HG02981 (cell line): ENCODE data around the gene CKAP2L.

Source experiments
- ATAC-seq: cut with Tn5 transposase; IDR thresholded peaks from one replicate; pipeline ENCODE4 v1.9.1; 2021; ENCODE audit warnings: mild to moderate bottlenecking, moderate library complexity; ENCODE audit not compliant: unreplicated experiment

Gene CKAP2L

DNA sequence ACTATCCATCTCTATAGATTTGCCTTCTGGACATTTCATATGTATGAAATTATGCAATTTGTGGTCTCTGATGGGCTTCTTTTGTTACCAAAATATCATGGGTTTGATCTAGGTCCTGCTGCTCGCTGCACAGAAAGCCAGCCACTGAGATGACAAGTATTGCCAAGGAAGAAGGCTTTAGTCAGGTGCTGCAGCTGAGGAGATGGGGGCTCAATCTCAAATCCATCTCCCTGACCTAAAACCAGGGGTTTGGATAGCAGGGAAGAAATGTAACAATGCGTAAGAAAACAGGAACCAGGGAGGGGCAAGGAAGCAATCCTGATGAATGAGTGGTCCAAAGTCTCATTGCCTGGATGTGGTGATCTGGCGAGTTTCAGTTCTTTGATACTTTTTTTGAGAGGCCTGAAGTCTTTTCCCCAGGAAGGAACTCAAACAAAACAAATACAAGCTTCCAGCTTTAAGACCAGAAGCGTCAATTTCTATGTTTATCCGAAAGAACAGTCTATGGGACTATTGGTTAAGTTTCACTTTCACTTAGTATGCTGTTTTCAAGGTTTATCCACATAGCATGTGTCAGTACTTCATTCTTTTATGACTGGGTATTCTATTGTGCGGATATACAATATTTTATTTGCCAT lies 3.4 kb upstream of the CKAP2L start:
- no peak for ATAC-seq

DNA sequence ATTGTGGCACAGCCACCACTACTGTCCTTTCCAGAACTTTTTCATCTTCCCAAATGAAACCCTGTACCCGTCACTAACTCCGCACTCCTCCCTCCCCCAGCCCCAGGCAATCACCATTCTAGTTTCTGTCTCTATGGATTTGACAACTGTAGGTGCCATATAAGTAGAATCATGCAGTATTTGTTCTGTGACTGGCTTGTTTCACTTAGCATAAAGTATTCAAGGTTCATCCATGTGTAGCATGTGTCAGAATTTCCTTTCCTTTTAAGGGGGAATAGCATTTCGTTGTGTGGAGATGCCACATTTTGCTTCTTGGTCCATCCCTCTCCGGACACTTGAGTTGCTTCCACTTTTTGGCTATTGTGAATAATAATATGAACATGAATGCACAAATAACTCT lies 842 bp upstream of the CKAP2L start:
- ATAC-seq, result no peak

DNA sequence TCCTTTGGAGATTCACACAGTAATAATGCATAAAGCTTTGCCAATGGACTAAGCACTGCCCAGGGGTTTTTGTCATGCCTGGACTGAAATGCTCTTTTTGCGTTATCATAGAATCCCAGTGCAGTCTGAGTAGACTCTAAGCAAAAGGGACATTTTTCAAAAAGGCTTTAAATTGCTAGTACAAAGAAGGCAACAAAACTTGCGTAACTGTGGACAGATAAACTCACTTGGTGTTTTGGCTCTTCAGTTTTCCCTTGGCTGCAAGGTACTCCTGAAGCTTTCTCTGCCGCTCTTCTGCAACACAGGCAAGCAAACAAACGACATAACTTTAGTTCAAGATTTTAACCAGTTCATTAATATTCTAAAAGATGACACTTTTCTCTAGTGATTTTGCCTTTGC lies 2.1 kb downstream of the CKAP2L start:
- no peak for ATAC-seq

DNA sequence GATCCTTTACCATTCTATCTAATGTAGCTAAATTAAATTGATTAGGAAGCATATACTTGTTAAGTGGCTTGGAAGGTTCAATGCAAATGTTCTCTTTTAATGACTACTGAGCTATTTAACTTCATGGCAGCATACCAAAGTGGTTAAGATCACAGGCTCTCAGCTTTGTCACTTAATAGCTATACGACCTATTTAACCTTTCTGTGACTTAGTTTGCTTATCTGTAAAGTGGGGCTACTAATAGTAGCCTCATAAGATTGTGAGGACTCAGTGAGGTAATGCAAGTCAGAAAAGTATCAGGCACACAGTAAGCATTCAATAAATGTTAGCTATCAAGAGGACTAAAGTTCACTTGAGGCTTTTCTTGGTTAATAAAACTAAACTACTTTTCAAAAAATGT lies 4.3 kb downstream of the CKAP2L start:
- ATAC-seq, result no peak

DNA sequence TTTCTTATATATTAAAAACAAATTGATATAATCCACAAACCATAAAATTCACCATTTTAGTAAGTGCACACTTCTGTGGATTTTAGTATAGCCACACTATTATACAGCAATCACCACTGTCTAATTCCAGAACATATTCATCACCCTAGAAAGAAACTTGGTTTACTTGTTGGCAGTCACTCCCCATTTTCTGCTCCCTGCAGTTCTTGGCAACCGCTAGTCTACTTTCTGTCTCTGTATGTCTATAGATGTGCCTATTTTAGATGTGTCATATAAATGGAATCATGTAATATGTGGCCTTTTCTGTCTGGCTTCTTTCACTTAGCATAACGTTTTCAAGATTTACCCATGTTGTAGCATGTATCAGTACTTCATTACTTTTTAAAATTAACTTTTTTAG lies 5.7 kb downstream of the CKAP2L start:
- ATAC-seq, result no peak

DNA sequence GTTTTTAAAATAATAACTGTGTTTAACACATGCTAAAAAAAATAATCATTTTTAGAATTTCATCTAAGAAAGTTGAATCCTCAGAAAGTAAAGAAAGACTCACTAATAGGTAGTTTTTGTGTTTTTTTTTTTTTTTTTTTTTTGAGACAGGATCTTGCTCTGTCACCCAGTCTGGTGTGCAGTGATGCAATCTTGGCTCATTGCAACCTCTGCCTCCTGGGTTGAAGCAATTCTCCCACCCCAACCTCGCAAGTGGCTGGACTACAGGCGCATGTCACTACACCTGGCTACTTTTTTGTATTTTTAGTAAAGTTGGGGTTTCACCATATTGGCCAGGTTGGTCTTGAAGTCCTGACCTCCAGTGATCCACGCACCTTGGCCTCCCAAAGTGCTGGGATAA lies 7.1 kb downstream of the CKAP2L start:
- no peak for ATAC-seq

DNA sequence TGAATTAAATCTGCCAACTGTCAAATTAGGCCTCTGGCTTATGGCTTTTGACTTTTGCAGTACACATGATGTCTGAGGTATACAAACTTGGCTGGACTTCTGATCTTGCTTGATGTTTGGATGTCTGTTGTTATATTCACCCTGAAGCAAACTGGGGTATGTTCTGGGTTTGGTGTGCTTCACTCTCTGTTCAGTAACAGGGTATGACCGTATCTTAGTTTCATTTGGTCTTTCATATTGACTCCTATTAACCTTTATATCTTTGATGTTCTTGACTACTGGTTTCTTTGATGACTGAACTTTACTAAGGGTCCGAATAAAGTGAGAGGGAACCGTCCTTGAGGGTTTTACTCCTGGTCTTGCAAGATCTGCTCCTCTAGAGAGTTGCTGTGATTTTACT lies 8.2 kb downstream of the CKAP2L start:
- no peak for ATAC-seq

DNA sequence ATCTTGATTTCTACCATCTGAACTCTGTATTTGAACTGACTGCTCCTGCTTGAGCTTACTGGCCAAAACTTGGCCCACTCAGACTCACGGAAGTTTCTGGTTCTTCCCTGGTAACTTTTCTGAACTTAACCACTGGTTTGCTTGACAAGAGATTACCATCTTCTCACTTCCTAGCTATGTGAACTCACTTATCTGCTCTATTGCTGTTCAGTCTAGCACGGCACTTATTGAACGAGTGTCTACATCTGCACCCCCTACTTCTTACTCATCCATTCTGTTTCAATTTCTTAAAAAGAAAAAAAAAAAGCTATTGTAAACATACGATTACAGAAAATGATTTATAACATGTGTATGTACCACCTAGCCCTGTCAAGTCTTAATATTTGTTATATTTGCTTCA lies 9.0 kb downstream of the CKAP2L start:
- no peak for ATAC-seq

DNA sequence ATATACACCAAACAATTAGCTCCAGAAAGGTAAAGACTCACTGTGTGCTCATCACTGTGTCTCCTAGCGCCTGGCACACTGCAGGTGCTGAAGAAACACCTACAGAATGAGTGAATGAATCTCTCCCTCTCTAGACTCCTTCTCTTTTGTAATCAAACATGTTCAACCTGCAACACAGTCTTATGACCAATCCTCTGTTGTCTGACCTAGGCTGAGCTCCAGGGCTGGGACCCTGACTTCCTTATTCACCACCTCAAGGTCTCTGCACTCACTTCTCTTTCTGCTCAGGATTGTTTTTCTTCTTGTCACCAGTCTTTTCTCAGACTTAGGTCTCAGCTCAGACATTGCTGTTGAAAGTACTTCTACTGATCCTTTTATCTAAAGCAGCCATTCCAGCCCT lies 9.8 kb downstream of the CKAP2L start:
- ATAC-seq, result no peak

DNA sequence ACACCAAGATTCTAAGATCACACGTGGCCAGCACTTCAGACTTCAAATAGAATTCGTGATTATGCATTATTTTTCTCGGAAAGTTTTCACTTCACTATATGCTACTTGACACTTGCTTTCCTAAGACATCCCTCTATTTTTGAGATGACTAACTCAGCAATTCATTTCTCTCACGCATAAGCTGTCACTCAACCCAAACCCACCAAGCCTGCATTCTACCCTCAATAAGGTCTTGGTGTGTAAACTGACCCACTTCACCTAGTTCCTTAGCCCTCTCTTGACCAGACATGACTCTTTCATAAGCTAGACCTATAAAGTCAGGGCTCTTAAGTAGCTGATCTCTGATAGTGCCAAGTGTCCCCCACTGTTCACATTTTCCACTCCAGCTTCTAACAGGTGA lies 11.7 kb downstream of the CKAP2L start:
- no peak for ATAC-seq

DNA sequence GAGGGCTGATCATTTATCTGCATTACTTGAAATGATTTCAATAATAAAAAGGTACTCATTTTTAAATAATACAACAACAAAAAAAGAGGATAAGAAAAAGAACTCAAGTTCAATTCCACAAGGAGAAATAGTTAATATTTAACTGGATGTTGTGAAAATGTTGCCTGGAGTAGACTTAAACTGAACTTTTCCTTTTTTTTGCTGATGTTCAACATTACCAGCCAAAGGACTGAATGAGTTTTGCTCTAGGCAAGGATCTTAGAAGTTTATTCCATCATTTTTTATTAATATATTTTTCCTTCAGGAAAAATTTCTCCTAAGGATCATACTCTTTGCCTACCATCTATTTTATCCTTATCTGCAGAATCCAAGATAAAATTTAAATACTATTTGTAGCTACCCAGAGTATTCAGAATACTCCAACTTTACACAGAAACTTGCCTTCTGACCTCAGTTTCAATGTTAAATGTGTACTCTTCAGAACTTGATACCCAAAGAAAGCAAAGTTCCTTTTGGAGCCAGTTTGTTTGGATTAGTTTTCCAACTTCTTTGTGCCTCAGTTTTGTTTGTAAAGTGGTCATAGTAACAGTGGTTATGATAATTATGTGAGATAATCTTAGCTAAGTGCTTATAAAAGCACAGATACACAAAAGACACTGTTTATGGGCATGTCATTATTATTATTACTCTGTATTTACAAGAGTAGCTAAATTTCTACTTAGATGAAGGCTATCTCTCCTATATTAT lies 12.8 kb downstream of the CKAP2L start:
- ATAC-seq, result no peak

DNA sequence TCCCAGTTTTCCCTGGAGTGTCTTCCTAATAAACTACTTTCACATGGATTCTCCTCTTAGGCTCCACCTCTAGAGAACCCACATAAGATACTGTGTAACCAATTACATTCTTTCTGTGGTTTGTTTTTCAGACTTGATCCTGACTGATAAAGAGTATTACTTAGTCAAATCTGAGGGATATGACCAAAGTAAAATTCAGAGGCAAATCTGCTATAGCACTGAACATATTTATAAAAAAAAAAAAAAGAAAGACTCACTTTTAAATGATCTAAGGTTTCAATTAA lies 13.9 kb downstream of the CKAP2L start:
- ATAC-seq, result no peak

DNA sequence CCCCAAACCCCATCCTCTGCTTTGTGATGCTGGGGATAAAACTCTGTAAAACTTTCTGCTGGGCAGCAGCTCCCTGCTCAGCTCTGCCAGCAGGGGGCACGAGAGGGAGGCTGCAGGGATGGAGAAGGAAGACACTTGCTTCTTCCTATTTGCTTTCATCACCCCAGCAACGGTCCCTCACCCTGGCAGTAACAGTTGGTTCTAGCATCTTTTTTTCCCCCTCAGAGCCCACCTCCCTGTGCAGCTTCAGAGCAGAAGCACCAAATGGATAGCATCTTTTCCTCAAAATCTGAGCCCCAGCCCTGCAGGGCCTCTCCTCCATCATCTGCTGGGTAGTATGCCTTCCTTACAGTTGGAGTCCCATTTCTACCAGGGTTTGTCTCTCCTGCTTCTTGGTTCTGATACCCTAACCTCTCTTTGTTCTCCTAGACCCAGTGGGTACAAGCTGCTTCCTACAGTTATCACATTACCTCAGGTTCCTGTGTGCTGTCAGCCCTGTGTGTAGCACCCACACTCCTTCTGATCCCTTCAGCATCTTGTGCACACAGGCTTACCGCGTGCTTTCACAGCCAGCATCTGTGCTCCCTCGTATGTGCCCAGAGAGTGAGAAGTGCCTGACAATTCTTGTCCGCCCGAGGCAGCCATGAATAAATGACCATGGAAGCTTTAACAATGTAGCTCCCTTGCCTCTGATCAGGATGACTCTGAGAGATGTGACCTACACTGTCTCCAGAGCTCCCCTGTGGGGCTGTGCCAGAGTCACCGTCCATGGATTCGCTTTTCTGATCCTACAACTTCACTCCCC lies 14.5 kb downstream of the CKAP2L start:
- no peak for ATAC-seq

DNA sequence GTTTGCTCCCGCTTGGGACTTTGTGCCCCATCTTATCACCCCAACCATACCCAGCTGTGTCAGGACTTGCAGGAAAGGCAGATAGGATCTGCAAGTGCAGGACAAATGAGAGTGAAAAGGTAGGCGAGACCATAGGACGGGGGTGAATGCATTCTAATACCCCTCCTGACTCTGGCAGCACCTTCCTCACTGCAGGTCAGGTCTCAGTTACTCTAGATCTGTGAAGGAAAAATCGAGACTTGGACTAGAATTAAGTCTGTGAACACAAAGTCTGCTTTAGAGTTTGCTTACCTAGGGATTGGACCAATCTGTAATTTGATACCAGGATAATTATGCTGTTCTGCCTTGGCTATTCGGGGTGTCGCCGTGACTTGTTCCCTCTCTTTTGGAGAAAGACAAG lies 23.9 kb downstream of the CKAP2L start:
- ATAC-seq, result no peak

DNA sequence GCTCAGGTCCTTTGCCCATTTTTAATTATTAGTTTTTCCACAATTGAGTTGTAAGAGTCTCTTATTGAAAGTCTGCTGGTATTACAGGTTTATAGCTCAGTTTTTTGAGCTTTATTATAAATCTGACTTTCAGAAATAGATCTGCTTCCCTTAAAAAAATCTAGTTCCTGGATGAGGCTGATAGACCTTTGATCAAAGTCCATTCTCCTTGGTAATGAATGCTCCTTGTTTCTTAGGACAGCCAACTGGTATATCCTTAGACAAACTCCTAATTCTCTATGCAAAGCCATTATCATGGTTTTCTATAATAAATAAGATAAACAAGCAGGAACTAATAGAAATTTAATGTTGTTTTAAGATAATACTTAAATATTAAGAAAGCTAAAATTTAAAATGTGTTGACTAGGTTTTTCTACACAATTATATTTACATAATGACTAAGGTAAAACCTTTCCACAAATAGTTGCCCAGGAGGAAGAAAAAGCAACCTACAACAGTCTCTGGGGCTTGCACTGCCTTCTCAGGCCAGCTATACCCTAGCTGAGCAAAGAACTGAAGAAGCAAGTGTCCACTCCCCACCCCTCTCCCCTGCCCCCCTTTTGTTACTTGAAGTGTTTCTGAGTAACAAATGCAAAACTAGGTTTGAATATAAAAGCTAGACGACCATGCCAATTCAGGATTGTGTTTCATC lies 26.7 kb downstream of the CKAP2L start:
- no peak for ATAC-seq

DNA sequence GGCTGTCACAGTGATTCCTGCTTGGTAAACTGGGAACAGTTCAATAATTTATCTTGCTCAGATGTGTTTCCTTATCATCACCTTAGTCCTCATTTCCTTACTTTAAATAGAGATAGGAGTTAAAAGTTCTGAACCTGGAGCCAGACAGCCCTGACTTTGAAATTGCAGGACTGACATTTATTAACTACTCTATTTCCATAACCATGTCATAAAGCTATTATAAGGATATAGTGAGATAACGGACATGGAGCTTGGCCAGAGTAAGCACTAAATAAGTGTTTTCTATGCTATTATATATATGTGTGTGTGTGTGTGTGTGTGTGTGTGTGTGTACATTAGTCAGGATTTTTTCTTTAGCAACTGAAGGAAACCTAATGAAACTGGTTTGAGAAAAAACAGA lies 30.5 kb downstream of the CKAP2L start:
- no peak for ATAC-seq

DNA sequence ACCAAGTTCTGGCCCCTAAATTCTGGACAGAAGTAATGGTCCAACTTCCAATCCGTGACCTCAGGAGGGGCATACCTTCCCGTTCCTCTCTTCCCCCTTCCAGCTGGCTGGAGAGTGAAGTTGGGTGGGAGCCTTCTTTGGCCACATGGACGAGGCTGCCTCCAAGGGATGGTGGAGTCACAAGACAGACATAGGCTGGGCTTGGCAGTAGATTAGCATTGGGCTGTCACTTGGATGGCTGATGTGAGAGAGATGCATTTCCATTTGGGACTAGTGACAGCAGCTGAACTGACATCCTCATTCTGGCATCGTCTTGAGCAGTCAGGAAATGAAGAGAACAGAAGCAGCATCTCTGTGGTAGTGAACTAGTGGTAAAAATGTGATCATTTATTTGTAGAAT lies 31.0 kb downstream of the CKAP2L start:
- ATAC-seq, result no peak

DNA sequence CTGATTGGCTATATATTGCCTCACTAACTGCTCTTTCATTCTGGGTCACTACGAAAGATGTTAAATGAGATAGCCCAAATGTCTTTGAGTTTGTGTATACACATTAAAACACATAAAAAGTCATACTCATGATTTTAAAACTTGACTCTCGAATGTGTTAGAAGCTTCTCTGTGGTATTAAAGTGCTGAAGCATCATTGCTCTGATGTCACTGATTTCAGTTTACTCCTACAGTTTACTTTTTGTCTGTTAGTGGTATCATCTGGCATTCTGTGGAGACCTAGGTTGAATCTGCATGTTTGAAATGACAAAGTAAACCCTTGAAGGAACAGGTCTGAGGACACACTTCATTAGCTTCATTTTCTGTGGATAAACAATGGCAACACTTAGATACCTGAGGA lies 32.9 kb downstream of the CKAP2L start:
- no peak for ATAC-seq

DNA sequence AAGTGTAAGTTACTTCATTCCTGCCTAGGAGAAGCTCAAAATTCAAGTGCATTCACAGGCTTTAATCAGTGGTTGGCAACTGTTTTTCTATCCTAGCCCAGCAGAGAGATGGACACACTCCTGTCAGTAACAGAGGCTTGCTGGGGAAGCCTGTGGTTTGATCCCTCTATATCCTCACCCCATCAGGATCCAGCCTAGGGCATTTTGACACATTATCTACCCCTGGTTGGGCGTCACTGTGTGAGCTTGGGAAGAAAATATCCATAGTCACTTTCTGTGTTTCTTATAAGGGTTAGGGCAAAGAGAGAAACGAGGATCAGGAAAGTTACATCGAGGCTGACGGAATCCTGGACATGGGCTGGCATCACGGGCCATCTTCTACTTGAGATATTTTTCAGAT lies 33.6 kb downstream of the CKAP2L start:
- ATAC-seq, result no peak

DNA sequence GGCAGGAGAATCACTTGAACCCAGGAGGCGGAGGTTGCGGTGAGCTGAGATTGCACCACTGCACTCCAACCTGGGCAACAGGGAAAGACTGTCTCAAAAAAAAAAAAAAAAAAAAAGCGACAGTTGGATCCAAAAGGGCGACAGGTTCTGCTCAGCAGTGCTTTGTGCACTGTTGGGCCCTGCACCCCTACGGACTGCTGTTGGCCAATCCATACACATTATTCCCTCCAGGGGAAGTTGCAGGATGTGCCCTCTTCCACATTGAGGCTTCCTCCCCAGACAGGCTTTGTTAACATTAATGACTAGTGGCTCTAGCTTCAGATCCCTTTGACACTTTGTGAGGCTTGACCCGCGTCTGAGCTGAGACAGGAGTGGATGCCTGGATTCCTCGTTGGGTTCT lies 34.2 kb downstream of the CKAP2L start:
- ATAC-seq, result no peak

DNA sequence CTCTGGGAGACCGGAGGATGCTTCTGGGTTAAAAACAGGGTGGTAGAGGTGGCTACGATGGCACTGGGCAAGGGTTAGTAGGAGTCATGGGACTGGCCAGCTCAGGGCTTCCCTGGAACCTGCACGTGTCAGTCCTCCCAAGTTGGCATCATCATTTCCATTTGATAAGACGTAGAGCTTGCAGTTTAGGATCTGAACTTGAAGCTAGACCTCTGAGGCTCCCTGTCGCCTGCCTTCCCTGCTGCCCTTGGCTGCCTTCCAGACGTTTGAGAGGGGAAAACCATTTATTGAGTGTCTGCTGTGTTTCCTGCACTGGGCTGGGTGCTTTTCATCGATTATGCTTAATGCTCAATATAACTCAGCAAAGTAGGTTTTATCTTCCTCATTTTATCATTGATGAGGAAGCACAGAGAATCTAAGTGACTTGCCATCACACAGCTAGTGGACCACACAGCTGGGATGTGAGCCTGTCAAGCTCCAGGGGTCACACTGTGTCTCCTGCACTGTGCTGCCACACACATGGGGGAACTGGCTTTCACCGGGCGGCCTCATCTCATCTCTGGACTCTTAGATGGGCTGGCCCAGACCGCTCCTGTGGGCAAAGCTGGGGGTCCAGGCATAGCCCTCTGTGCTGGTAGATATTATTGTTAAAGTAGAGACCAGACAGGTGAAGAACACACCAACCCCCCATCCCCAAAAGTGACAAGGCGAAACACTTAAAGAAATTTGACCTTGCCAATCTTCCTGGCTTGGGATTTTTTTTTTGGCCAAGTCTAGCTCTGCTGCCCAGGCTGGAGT lies 35.8 kb downstream of the CKAP2L start:
- no peak for ATAC-seq
